Neural cell (in vitro differentiated cells): ENCODE results near the gene TENM3. TPM values are rescaled to one million over a fixed set of nuclear protein-coding genes. Genes with fewer than 3 reads are reported as not detected.

ENCODE experiments used
- H2AFZ ChIP-seq: fragments of 200-600, 300-800 bp; sonication (generic), shearing (Covaris generic); 2 replicates; pipeline ENCODE4 v1.6.0; 2014; ENCODE audit warnings: low read depth, mild to moderate bottlenecking, antibody characterized with exemption, low read length, moderate library complexity
- H3F3A ChIP-seq: fragments of 200-600 bp; shearing (Covaris generic); 2 replicates; pipeline ENCODE4 v1.6.1; 2016; ENCODE audit warnings: mild to moderate bottlenecking, moderate library complexity, mixed read lengths, antibody characterized with exemption, low read length; ENCODE audit not compliant: insufficient read depth, poor library complexity, severe bottlenecking
- H3K27ac ChIP-seq: fragments of 200-600, 300-800 bp; sonication (generic), shearing (Covaris generic); 2 replicates; pipeline ENCODE4 v1.5.1; 2014; ENCODE audit warnings: mild to moderate bottlenecking, low read length, moderate library complexity
- H3K27me3 ChIP-seq: fragments of 300-800, 200-600 bp; sonication (generic), shearing (Covaris generic); 2 replicates; pipeline ENCODE4 v1.6.0; 2014; ENCODE audit warnings: mild to moderate bottlenecking, low read depth, low read length, moderate library complexity; ENCODE audit not compliant: insufficient read depth
- H3K36me3 ChIP-seq: fragments of 300-800, 200-600 bp; sonication (generic), shearing (Covaris generic); 2 replicates; pipeline ENCODE4 v1.5.1; 2014; ENCODE audit warnings: mild to moderate bottlenecking, antibody characterized with exemption, low read length, moderate library complexity; ENCODE audit not compliant: insufficient read depth
- H3K4me2 ChIP-seq: fragments of 300-800, 200-600 bp; sonication (generic), shearing (Covaris generic); 2 replicates; pipeline ENCODE4 v1.6.0; 2014; ENCODE audit warnings: mild to moderate bottlenecking, low read length
- H3K4me3 ChIP-seq: fragments of 300-800, 200-600 bp; sonication (generic), shearing (Covaris generic); 2 replicates; pipeline ENCODE4 v1.5.1; 2014; ENCODE audit warnings: mild to moderate bottlenecking, low read length, moderate library complexity
- H3K79me2 ChIP-seq: fragments of 200-600 bp; shearing (Covaris generic); replicated peaks from 2 replicates; pipeline ENCODE4 v1.6.0; 2014; ENCODE audit warnings: mild to moderate bottlenecking, low read length, moderate library complexity; ENCODE audit not compliant: insufficient read depth
- H3K9ac ChIP-seq: fragments of 300-800, 200-600 bp; sonication (generic), shearing (Covaris generic); 2 replicates; pipeline ENCODE4 v1.6.1; 2016; ENCODE audit warnings: mild to moderate bottlenecking, low read length, mixed read lengths
- H3K9me2 ChIP-seq: fragments of 200-600 bp; shearing (Covaris generic); 2 replicates; pipeline ENCODE4 v1.6.1; 2016; ENCODE audit warnings: mild to moderate bottlenecking, low read length, mixed read lengths; ENCODE audit not compliant: insufficient read depth
- H3K9me3 ChIP-seq: fragments of 200-600, 300-800 bp; sonication (generic), shearing (Covaris generic); 2 replicates; pipeline ENCODE4 v1.6.1; 2016; ENCODE audit warnings: mild to moderate bottlenecking, mixed run types, low read length, moderate library complexity, mixed read lengths
- H4K20me1 ChIP-seq: fragments of 200-600 bp; shearing (Covaris generic); 2 replicates; pipeline ENCODE4 v1.6.1; 2016; ENCODE audit warnings: mild to moderate bottlenecking, mixed run types; ENCODE audit not compliant: insufficient read depth
- EP300 ChIP-seq: fragments of 450-650 bp; conservative IDR thresholded peaks from 2 replicates; pipeline ENCODE4 v1.6.1; 2014; ENCODE audit warnings: antibody characterized with exemption, mild to moderate bottlenecking, moderate library complexity; ENCODE audit not compliant: poor library complexity, severe bottlenecking
- EZH2 ChIP-seq: fragments of 200-600, 300-800 bp; shearing (Covaris generic), sonication (generic); IDR thresholded peaks from 2 replicates; pipeline ENCODE4 v1.6.1; 2014; ENCODE audit warnings: antibody characterized with exemption, low read length, borderline replicate concordance, mild to moderate bottlenecking; ENCODE audit not compliant: insufficient read depth, poor library complexity, severe bottlenecking
- MXI1 ChIP-seq: fragments of 450-650 bp; conservative IDR thresholded peaks from 2 replicates; pipeline ENCODE4 v1.6.1; 2014; ENCODE audit warnings: antibody characterized with exemption, mild to moderate bottlenecking; ENCODE audit not compliant: poor library complexity, severe bottlenecking
- POLR2AphosphoS5 ChIP-seq: IDR thresholded peaks from 2 replicates; pipeline ENCODE4 v1.6.1; 2012
- RAD21 ChIP-seq: fragments of 450-650 bp; conservative IDR thresholded peaks from 2 replicates; pipeline ENCODE4 v1.6.1; 2014; ENCODE audit warnings: antibody characterized with exemption, mild to moderate bottlenecking, moderate library complexity
- SMC3 ChIP-seq: fragments of 450-650 bp; conservative IDR thresholded peaks from 2 replicates; pipeline ENCODE4 v1.6.1; 2014; ENCODE audit warnings: antibody characterized with exemption, mild to moderate bottlenecking, moderate library complexity; ENCODE audit not compliant: poor library complexity
- TAF1 ChIP-seq: IDR thresholded peaks from 2 replicates; pipeline ENCODE4 v1.6.1; 2012; ENCODE audit warnings: low read depth
- polyA plus RNA-seq: library from polyadenylated mRNA; depleted of rRNA; stranded (reverse); fragments of >200 nt; gene quantifications from 2 replicates; pipeline ENCODE4 v1.2.3, GENCODE V29; 2014
- TF ChIP-seq, protein P1 (sequence below): fragments of 450-650 bp; IDR thresholded peaks from 2 replicates; pipeline ENCODE4 v1.5.1; 2014; ENCODE audit warnings: antibody characterized with exemption, mild to moderate bottlenecking, moderate library complexity; ENCODE audit not compliant: poor library complexity, severe bottlenecking
- TF ChIP-seq, protein P2 (sequence below): IDR thresholded peaks from 2 replicates; pipeline ENCODE4 v1.6.1; 2012; ENCODE audit warnings: borderline replicate concordance

The TENM3 gene
- polyA plus RNA-seq, 1 donor from 2014 or later, result 7.3 TPM

DNA sequence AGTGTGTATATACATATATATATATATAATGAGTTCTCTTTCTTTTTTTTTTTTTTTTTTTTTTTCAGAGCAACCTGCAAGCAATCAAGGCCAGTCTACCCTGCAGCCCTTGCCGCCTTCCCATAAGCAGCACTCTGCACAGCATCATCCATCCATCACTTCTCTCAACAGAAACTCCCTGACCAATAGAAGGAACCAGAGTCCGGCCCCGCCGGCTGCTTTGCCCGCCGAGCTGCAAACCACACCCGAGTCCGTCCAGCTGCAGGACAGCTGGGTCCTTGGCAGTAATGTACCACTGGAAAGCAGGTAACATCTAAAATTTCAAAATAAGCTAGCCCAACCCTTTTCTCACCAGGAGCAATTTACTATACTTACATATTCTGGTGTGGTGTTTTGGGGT is 357.7 kb downstream of the TENM3 start:
- no peaks in the 10 kb centered on the region for H3K9me2 ChIP-seq
- H4K20me1 ChIP-seq, result no peaks in the 10 kb centered on the region
- no peak overlapping the region for H3K9ac ChIP-seq

DNA sequence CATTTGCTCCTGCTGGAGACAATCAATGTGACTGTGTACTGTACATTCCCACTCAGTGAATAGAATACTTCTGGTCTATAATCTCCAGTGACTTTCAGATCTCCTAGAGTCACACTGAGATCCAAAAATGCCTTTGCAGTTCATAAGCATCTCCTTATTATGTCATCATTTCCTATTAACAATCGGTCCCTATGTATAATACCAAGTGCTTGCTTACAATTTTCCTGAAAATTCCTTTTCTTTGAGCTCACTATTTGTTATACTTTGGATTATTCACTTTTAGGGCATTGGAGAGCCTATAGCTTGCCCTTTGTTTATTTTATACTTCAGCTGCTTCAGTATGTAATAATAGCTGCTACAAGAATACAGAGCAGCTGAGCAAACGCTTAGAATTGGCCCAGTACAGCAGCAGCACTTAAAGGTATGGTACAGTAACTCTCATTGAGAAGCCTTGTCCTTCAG is 361.0 kb downstream of the TENM3 start:
- Histone ChIP-seq H3K4me2 (no peak overlapping the region), H3K27ac (peak overlapping the region; percentile 7), H3K27me3 (no peaks in the 10 kb centered on the region), H3K9ac (no peak overlapping the region), H4K20me1 (no peaks in the 10 kb centered on the region), H3K9me2 (no peaks in the 10 kb centered on the region), H3K36me3 (no peaks in the 10 kb centered on the region), H3K9me3 (no peaks in the 10 kb centered on the region), H3F3A (no peaks in the 10 kb centered on the region), H3K4me3 (no peak overlapping the region), H2AFZ (no peak overlapping the region), H3K79me2 (no peaks in the 10 kb centered on the region)
- no peak for TF ChIP-seq SMC3
- TF ChIP-seq, protein P1, sequence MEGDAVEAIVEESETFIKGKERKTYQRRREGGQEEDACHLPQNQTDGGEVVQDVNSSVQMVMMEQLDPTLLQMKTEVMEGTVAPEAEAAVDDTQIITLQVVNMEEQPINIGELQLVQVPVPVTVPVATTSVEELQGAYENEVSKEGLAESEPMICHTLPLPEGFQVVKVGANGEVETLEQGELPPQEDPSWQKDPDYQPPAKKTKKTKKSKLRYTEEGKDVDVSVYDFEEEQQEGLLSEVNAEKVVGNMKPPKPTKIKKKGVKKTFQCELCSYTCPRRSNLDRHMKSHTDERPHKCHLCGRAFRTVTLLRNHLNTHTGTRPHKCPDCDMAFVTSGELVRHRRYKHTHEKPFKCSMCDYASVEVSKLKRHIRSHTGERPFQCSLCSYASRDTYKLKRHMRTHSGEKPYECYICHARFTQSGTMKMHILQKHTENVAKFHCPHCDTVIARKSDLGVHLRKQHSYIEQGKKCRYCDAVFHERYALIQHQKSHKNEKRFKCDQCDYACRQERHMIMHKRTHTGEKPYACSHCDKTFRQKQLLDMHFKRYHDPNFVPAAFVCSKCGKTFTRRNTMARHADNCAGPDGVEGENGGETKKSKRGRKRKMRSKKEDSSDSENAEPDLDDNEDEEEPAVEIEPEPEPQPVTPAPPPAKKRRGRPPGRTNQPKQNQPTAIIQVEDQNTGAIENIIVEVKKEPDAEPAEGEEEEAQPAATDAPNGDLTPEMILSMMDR, result no peak
- no peak for TF ChIP-seq RAD21
- no peak for TF ChIP-seq MXI1
- no peak for TF ChIP-seq EP300
- TF ChIP-seq TAF1, result no peak
- TF ChIP-seq, protein P2, sequence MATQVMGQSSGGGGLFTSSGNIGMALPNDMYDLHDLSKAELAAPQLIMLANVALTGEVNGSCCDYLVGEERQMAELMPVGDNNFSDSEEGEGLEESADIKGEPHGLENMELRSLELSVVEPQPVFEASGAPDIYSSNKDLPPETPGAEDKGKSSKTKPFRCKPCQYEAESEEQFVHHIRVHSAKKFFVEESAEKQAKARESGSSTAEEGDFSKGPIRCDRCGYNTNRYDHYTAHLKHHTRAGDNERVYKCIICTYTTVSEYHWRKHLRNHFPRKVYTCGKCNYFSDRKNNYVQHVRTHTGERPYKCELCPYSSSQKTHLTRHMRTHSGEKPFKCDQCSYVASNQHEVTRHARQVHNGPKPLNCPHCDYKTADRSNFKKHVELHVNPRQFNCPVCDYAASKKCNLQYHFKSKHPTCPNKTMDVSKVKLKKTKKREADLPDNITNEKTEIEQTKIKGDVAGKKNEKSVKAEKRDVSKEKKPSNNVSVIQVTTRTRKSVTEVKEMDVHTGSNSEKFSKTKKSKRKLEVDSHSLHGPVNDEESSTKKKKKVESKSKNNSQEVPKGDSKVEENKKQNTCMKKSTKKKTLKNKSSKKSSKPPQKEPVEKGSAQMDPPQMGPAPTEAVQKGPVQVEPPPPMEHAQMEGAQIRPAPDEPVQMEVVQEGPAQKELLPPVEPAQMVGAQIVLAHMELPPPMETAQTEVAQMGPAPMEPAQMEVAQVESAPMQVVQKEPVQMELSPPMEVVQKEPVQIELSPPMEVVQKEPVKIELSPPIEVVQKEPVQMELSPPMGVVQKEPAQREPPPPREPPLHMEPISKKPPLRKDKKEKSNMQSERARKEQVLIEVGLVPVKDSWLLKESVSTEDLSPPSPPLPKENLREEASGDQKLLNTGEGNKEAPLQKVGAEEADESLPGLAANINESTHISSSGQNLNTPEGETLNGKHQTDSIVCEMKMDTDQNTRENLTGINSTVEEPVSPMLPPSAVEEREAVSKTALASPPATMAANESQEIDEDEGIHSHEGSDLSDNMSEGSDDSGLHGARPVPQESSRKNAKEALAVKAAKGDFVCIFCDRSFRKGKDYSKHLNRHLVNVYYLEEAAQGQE, result no peak
- TF ChIP-seq EZH2, result no peak
- TF ChIP-seq POLR2AphosphoS5, result no peak

More for the DNA sequence above, 357.7 kb downstream of the TENM3 start:
- Histone ChIP-seq H3K27ac (no peak overlapping the region), H3F3A (no peaks in the 10 kb centered on the region), H3K79me2 (no peaks in the 10 kb centered on the region), H3K4me3 (no peak overlapping the region), H2AFZ (no peak overlapping the region), H3K36me3 (no peaks in the 10 kb centered on the region), H3K9me3 (no peaks in the 10 kb centered on the region), H3K4me2 (no peak overlapping the region), H3K27me3 (no peaks in the 10 kb centered on the region)
- TF ChIP-seq POLR2AphosphoS5, result no peak
- no peak for TF ChIP-seq SMC3
- TF ChIP-seq RAD21, result no peak
- no peak for TF ChIP-seq MXI1
- TF ChIP-seq EZH2, result no peak
- TF ChIP-seq, protein P1, result no peak
- no peak for TF ChIP-seq TAF1
- no peak for TF ChIP-seq EP300
- TF ChIP-seq, protein P2, result no peak
